HK-2 (cell line): Measurements from ENCODE around the gene EIF6.
"Not testable (repeated sequence)": the region's sequence is repeated elsewhere in the genome, so short reads cannot be mapped to it uniquely, and the experiment has no call there.

Experiments
- DNase-seq: peaks from one replicate; pipeline ENCODE4 v3.0.0-alpha.2; 2018; ENCODE audit not compliant: unreplicated experiment

EIF6 gene

GRCh38 chr20:35260426-35260825 lies 24.1 kb downstream of the EIF6 start:
- DNase-seq: no peak

- DNase-seq: no peak
Measured at GRCh38 chr20:35257175-35257909, 27.2 kb downstream of the EIF6 start.

GRCh38 chr20:35254448-35254999 lies 30.0 kb downstream of the EIF6 start:
- no peak for DNase-seq

GRCh38 chr20:35253010-35253409 lies 31.6 kb downstream of the EIF6 start:
- no peak for DNase-seq

GRCh38 chr20:35252598-35252997 lies 32.0 kb downstream of the EIF6 start:
- DNase-seq: not testable (repeated sequence)

GRCh38 chr20:35252037-35252461 lies 32.5 kb downstream of the EIF6 start:
- DNase-seq: no peak

GRCh38 chr20:35251613-35251940 lies 33.0 kb downstream of the EIF6 start:
- DNase-seq: no peak

- DNase-seq: no peak
Measured at GRCh38 chr20:35248641-35249475, 35.7 kb downstream of the EIF6 start.

GRCh38 chr20:35246723-35247122 lies 37.8 kb downstream of the EIF6 start:
- no peak for DNase-seq

GRCh38 chr20:35243986-35244385 lies 40.6 kb downstream of the EIF6 start:
- no peak for DNase-seq

- no peak for DNase-seq
Measured at GRCh38 chr20:35243317-35243716, 41.3 kb downstream of the EIF6 start.

- no peak for DNase-seq
Measured at GRCh38 chr20:35240811-35241293, 43.7 kb downstream of the EIF6 start.

GRCh38 chr20:35240083-35240810 lies 44.3 kb downstream of the EIF6 start:
- DNase-seq: no peak

- DNase-seq: no peak
Measured at GRCh38 chr20:35238735-35239134, 45.8 kb downstream of the EIF6 start.

- DNase-seq: no peak
Measured at GRCh38 chr20:35238170-35238569, 46.4 kb downstream of the EIF6 start.

- DNase-seq: no peak
Measured at GRCh38 chr20:35237486-35237885, 47.1 kb downstream of the EIF6 start.

- no peak for DNase-seq
Measured at GRCh38 chr20:35235881-35236280, 48.7 kb downstream of the EIF6 start.

- no peak for DNase-seq
Measured at GRCh38 chr20:35232575-35232974, 52.0 kb downstream of the EIF6 start.
